GM10266 (cell line): ENCODE results near the gene PLAAT4.

Source experiments
- DNase-seq: peaks from one replicate; pipeline ENCODE4 v3.0.0; 2012; ENCODE audit errors: extremely low spot score
- CTCF ChIP-seq: IDR thresholded peaks from 2 replicates; pipeline ENCODE4 v1.5.1; 2012; ENCODE audit warnings: mild to moderate bottlenecking, low read depth; ENCODE audit not compliant: control insufficient read depth, insufficient read depth; ENCODE audit errors: missing control alignments

The PLAAT4 gene

GRCh38 chr11:63554877-63555223, 18.2 kb downstream of the PLAAT4 start:
- no peak for DNase-seq
- no peak for TF ChIP-seq CTCF

GRCh38 chr11:63556404-63557013, 19.9 kb downstream of the PLAAT4 start:
- TF ChIP-seq CTCF, result no peak
- DNase-seq, result no peak

- no peak for TF ChIP-seq CTCF
- DNase-seq, result no peak
Observed at GRCh38 chr11:63557570-63557969, 21.0 kb downstream of the PLAAT4 start.

- no peak for TF ChIP-seq CTCF
- DNase-seq, result no peak
Observed at GRCh38 chr11:63558459-63559157, 22.0 kb downstream of the PLAAT4 start.

- DNase-seq, result no peak
- TF ChIP-seq CTCF, result no peak
Observed at GRCh38 chr11:63560506-63561180, 24.0 kb downstream of the PLAAT4 start.

- no peak for DNase-seq
- TF ChIP-seq CTCF, result no peak
Observed at GRCh38 chr11:63563201-63564055, 26.8 kb downstream of the PLAAT4 start, which contains the start of gene PLAAT2. Gene PLAAT2, minus strand, starts transcription at chr11:63563379. Its CDS starts 55 bp downstream, at chr11:63563324.
